Stimulated activated memory B cell treated with anti-CD40 and anti-IgM and Interleukin-4, amounts not matched to agents 10 μg/mL and 1 μg/mL and 100 μg/mL, for 72 hours (primary cell): ENCODE measurements around the gene TNFSF9.

Source experiments
- ATAC-seq: fragments of 150-1000 bp; cut with Tn5 transposase; 2 replicates; pipeline ENCODE4 v1.10.0; 2021
- H3K27ac Mint-ChIP-seq: one replicate; pipeline ENCODE4 v1.8.0; 2022; ENCODE audit warnings: mild to moderate bottlenecking, mixed read lengths
- H3K27me3 Mint-ChIP-seq: one replicate; pipeline ENCODE4 v1.8.0; 2022; ENCODE audit warnings: mixed read lengths
- H3K36me3 Mint-ChIP-seq: one replicate; pipeline ENCODE4 v1.8.0; 2022; ENCODE audit warnings: mixed read lengths
- H3K4me1 Mint-ChIP-seq: one replicate; pipeline ENCODE4 v1.8.0; 2022; ENCODE audit warnings: mixed read lengths
- H3K4me3 Mint-ChIP-seq: one replicate; pipeline ENCODE4 v1.8.0; 2022; ENCODE audit warnings: mild to moderate bottlenecking, moderate library complexity, mixed read lengths
- H3K9me3 Mint-ChIP-seq: one replicate; pipeline ENCODE4 v1.8.0; 2022; ENCODE audit warnings: mixed read lengths

The TNFSF9 gene

GRCh38 chr19:6530386-6531162 lies at the start of gene TNFSF9:
TSS of gene TNFSF9 (plus strand) at chr19:6531026. CDS start at chr19:6531037, 11 bp downstream.
- Mint-ChIP-seq H3K27ac (peak within 1 kb of the TSS; percentile 88), H3K4me3 (peak within 1 kb of the TSS; percentile 88), H3K36me3 (peaks cover 27% of the 10 kb centered on the region), H3K9me3 (no peaks in the 10 kb centered on the region), H3K27me3 (no peaks in the 10 kb centered on the region), H3K4me1 (peaks cover 63% of the 10 kb centered on the region)
- peak; percentile 54 for ATAC-seq

DNA sequence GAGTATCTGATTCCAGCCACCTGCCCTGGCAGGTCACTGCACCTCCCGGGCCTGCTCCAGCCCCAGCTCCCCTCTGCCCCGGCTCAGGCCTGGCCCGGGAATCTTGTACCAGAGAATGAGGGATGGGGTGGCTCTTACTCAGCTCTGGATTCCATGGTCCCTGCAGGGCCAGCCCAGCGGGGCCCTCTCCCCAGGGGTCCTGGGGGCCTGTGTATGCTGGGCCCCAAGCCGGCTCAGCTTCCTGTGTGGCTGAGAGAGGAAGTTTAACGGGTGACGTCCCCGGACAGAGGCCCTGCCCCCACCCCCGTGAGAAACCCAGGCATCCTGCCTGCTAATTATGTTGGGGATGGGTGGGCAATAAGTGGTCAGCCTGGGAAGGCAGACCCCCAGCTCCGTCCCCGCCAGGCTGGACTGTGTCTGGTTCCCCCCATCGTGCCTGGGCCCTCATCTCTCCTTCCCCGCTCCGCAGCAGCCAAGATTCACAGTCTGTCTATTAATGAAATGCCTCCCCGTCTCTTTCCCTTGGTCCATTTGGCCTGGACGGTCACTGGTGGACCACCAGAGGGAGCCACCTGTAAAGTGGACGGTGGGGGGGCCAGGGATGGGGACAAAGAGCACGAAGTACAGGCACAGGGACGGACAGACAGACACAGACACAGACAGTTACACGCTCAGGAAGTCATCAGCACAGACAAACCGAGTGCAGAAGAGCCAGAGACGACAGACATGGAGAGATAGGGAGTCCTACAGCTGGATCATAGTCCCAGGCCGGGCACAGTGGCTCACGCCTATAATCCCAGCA lies 49.1 kb upstream of the TNFSF9 start, which contains the start of gene DENND1C:
DENND1C (minus strand) TSS at position 247 of the 802 bp plus-strand sequence; CDS start at position 155, 92 bp downstream.
- H3K4me3 Mint-ChIP-seq: peak within 1 kb of the TSS; percentile 89
- H3K27me3 Mint-ChIP-seq: no peaks in the 10 kb centered on the region
- peaks cover 42% of the 10 kb centered on the region for H3K4me1 Mint-ChIP-seq
- H3K9me3 Mint-ChIP-seq: no peaks in the 10 kb centered on the region
- H3K36me3 Mint-ChIP-seq: no peaks in the 10 kb centered on the region
- peak within 1 kb of the TSS; percentile 97 for H3K27ac Mint-ChIP-seq
- peak; percentile 96 for ATAC-seq

- Mint-ChIP-seq H3K36me3 (no peaks in the 10 kb centered on the region), H3K9me3 (no peaks in the 10 kb centered on the region), H3K4me3 (peak overlapping the region; percentile 89), H3K4me1 (peaks cover 42% of the 10 kb centered on the region), H3K27ac (peak overlapping the region; percentile 97), H3K27me3 (no peaks in the 10 kb centered on the region)
- ATAC-seq: no peak
These were observed 48.5 kb upstream of the TNFSF9 start for GRCh38 chr19:6482343-6482686.

GRCh38 chr19:6483235-6483634 lies 47.6 kb upstream of the TNFSF9 start:
- H3K27ac Mint-ChIP-seq: peak overlapping the region; percentile 97
- no peak for ATAC-seq
- no peaks in the 10 kb centered on the region for H3K27me3 Mint-ChIP-seq
- H3K36me3 Mint-ChIP-seq: no peaks in the 10 kb centered on the region
- H3K9me3 Mint-ChIP-seq: no peaks in the 10 kb centered on the region
- no peak overlapping the region for H3K4me3 Mint-ChIP-seq
- peaks cover 42% of the 10 kb centered on the region for H3K4me1 Mint-ChIP-seq

- Mint-ChIP-seq H3K4me1 (peaks cover 46% of the 10 kb centered on the region), H3K4me3 (no peak overlapping the region), H3K27me3 (no peaks in the 10 kb centered on the region), H3K36me3 (no peaks in the 10 kb centered on the region), H3K27ac (peak overlapping the region; percentile 97), H3K9me3 (no peaks in the 10 kb centered on the region)
- ATAC-seq: no peak
These were observed 46.6 kb upstream of the TNFSF9 start for GRCh38 chr19:6484230-6484629.

GRCh38 chr19:6484831-6485230 lies 46.0 kb upstream of the TNFSF9 start:
- Mint-ChIP-seq H3K27ac (no peak overlapping the region), H3K36me3 (no peaks in the 10 kb centered on the region), H3K27me3 (no peaks in the 10 kb centered on the region), H3K4me1 (peaks cover 48% of the 10 kb centered on the region), H3K9me3 (no peaks in the 10 kb centered on the region), H3K4me3 (no peak overlapping the region)
- no peak for ATAC-seq

DNA sequence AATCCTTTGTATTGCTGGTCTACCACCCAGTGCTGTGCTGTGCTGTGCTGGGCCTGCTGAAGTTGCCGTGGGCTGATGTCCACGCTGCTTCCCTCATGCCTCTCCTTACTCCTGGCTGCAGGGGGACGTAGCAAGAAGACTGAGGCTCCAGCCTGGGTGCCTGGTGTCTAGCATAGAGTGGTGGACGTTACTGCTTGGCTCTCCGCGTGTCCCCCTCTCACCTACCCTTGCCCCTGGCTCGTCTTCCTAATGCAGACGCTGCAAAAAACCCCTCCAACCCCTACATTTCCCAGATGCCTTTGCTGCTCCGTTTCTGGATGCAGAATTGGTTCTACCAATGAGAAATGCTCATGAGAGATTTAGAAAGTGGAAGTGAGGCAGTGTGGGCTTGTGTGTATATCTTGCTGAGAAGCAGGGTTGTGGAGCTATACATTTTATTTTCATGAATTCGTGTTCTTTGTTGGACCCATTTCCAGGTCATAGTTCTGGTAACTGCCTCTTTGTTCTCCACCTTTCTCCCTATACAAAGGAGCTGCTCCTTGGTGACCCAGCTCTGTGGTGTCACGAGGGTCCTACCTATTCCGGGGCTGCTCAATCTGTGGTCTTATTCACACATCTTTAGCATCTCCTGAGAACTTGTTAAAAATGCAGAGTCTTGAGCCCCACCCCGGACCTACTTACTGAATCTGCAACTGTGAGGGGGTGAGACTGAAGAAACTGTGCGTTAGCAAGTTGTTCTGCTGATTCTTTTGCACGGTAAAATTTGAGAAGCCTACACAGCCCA lies 41.4 kb upstream of the TNFSF9 start:
- peak overlapping the region; percentile 80 for H3K27ac Mint-ChIP-seq
- H3K36me3 Mint-ChIP-seq: peaks cover 5% of the 10 kb centered on the region
- H3K27me3 Mint-ChIP-seq: no peaks in the 10 kb centered on the region
- peak; percentile 98 for ATAC-seq
- H3K4me1 Mint-ChIP-seq: peaks cover 16% of the 10 kb centered on the region
- peak overlapping the region; percentile 80 for H3K4me3 Mint-ChIP-seq
- no peaks in the 10 kb centered on the region for H3K9me3 Mint-ChIP-seq

DNA sequence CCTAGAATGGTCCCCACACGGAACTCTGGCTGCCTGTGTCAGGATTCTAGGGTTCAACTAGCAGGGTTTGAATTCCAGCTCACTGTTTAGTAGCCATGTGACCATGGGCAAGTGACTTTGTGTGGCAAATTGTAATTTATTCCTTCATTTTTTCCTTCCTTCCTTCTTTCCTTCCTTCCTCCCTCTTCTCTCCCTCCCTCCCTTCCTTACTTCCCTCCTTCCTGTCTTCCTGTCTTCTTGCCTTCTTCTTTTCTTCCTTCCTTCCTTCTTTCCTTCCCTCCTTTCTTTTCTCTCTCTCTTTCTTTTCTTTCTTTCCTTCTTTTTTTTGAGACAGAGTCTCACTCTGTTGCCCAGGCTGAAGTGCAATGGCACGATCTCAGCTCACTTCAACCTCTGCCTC lies 40.7 kb upstream of the TNFSF9 start:
- Mint-ChIP-seq H3K27ac (peak overlapping the region; percentile 80), H3K4me1 (peaks cover 16% of the 10 kb centered on the region), H3K36me3 (peaks cover 11% of the 10 kb centered on the region), H3K9me3 (no peaks in the 10 kb centered on the region), H3K27me3 (no peaks in the 10 kb centered on the region), H3K4me3 (peak overlapping the region; percentile 80)
- ATAC-seq: no peak

DNA sequence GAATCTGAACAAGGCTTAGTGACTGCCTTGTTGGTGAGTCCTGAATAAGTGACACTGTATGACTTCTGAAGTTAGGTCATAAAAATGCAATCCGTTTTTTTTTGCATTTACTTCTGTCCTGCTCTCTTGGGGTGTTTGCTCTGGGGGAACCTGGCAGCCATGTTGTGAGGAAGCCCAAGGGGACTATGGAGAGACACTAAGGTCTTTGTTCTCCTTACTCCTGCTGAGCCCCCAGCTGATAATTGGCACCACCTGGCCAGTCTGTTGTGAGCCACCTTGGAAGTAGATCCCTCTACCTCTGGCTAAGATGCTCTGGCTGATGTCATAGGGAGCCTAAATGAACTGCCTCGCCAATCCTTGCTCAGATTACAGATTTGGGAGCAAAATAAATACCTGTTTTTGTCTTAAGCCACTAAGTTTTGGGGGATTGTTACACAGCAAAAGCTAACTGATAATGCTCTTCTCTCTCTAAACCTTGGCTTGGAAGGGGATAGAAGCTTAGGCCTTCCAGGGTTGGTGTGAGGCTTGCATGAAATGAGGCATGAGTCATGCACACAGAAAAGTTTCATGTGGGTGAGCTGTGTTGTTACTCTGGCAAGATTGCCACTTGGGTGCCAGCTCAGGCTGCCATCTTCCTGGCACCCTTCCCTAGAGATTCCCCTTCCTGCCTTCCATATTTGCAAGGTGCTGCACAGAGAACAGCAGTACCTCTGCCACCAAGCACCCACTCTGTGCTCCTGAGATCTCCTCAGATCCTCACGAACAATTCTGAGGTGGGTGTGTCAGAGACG lies 38.8 kb upstream of the TNFSF9 start:
- Mint-ChIP-seq H3K36me3 (peaks cover 11% of the 10 kb centered on the region), H3K4me3 (no peak overlapping the region), H3K4me1 (peaks cover 16% of the 10 kb centered on the region), H3K27ac (no peak overlapping the region), H3K27me3 (no peaks in the 10 kb centered on the region), H3K9me3 (no peaks in the 10 kb centered on the region)
- ATAC-seq: no peak

DNA sequence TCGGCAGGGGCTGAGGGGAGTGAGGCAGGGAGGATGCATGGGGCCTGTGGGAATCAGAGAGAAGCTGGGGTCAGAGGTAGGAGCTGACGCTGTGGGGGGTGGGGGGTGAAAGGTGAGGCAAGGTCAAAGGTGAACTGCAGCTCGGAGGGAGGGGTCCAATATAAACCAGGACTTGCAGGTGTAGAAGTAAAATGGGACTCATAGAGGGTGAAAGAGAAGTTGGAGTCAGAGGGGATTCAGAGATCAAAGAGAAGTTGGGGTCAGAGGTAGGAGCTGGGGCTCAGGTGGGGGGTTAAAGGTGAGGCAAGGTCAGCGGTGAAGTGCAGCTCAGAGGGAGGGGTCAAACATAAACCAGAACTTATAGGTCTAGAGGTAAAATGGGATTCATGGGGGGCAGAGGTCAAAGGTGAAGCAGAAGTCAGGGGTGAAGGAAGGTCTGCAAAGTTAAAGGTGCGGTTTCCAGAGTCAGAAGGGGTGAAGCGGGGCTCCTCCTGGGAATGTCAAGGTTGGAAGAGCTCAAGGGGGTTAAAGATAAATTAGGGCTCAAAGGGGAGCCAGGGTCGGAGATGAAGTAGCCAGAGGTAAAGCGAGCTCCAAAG lies 36.3 kb upstream of the TNFSF9 start:
- no peak for ATAC-seq
- no peaks in the 10 kb centered on the region for H3K9me3 Mint-ChIP-seq
- H3K27ac Mint-ChIP-seq: no peak overlapping the region
- H3K4me1 Mint-ChIP-seq: peaks cover 9% of the 10 kb centered on the region
- peaks cover 11% of the 10 kb centered on the region for H3K36me3 Mint-ChIP-seq
- no peak overlapping the region for H3K4me3 Mint-ChIP-seq
- H3K27me3 Mint-ChIP-seq: no peaks in the 10 kb centered on the region

- peaks cover 11% of the 10 kb centered on the region for H3K36me3 Mint-ChIP-seq
- H3K4me1 Mint-ChIP-seq: peaks cover under 1% of the 10 kb centered on the region
- no peaks in the 10 kb centered on the region for H3K27me3 Mint-ChIP-seq
- no peak overlapping the region for H3K27ac Mint-ChIP-seq
- H3K4me3 Mint-ChIP-seq: no peak overlapping the region
- no peak for ATAC-seq
- H3K9me3 Mint-ChIP-seq: no peaks in the 10 kb centered on the region
These were observed 34.9 kb upstream of the TNFSF9 start for GRCh38 chr19:6495947-6496346.

DNA sequence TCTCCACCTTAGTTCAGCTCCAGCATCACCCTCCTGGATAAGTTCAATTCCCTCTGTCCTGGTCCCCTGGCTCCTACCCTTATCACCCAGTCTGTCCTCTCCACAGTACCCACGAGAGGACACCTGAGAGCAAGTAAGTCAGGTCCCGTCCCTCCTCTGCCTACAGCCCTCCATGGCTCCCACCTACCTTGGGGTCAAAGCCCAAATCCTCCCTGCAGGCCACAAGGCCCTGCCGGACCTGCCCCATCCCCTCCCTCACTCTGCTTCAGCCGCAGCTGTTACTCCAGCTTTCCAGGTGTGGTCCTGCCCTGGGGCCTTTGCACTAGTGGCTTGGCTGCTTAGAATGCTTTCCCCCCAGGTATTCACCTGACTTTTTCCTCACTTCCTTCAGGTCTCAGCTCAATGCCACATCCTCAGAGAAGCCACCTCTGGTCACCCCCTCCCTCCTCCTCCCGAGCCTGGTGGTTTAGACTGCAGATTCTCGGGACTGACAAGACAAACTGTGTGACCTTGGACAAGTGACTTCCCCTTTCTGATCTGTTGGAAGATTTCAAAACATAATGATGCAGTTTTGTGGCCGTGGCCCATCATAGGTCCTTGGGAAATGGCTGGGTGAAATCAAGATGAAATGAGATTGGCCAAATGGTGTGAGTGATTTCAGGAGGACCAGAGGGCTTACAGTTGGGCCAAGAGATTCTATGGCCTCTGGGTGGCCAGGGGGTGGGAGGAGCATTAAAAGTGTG lies 32.4 kb upstream of the TNFSF9 start:
- Mint-ChIP-seq H3K9me3 (no peaks in the 10 kb centered on the region), H3K4me3 (no peak overlapping the region), H3K27ac (no peak overlapping the region), H3K36me3 (peaks cover 11% of the 10 kb centered on the region), H3K27me3 (no peaks in the 10 kb centered on the region), H3K4me1 (peaks cover 9% of the 10 kb centered on the region)
- no peak for ATAC-seq

GRCh38 chr19:6499052-6499790 lies 31.6 kb upstream of the TNFSF9 start:
- H3K27me3 Mint-ChIP-seq: no peaks in the 10 kb centered on the region
- no peaks in the 10 kb centered on the region for H3K9me3 Mint-ChIP-seq
- ATAC-seq: no peak
- H3K27ac Mint-ChIP-seq: no peak overlapping the region
- H3K4me1 Mint-ChIP-seq: peaks cover 9% of the 10 kb centered on the region
- no peak overlapping the region for H3K4me3 Mint-ChIP-seq
- peaks cover 8% of the 10 kb centered on the region for H3K36me3 Mint-ChIP-seq
